ENCODE measurements around the gene PHTF1.
A peak's percentile ranks its signal among the peaks of the same experiment; 100 is the strongest.

PHTF1 gene

GRCh38 chr1:113686891-113687618 is 72.2 kb downstream of the PHTF1 start:
- peak; percentile 42 for DNase-seq (ENCODE audit: low read depth)
- no peak for TF ChIP-seq CTCF (conservative IDR thresholded peaks at IDR 0.05; ENCODE audit: low read length)
- no peak overlapping the region for H3K4me3 ChIP-seq (ENCODE audit: low read length)

GRCh38 chr1:113684153-113684541 is 75.1 kb downstream of the PHTF1 start:
- peak; percentile 67 for DNase-seq (ENCODE audit: low read depth)
- no peak overlapping the region for H3K4me3 ChIP-seq (ENCODE audit: low read length)
- no peak for TF ChIP-seq CTCF (conservative IDR thresholded peaks at IDR 0.05; ENCODE audit: low read length)

GRCh38 chr1:113683384-113684152 is 75.7 kb downstream of the PHTF1 start:
- TF ChIP-seq CTCF (conservative IDR thresholded peaks at IDR 0.05; ENCODE audit: low read length) = no peak
- no peak for DNase-seq (ENCODE audit: low read depth)
- H3K4me3 ChIP-seq (ENCODE audit: low read length) = no peak overlapping the region

GRCh38 chr1:113681596-113682337 is 77.5 kb downstream of the PHTF1 start:
- no peak for DNase-seq (ENCODE audit: low read depth)
- TF ChIP-seq CTCF (conservative IDR thresholded peaks at IDR 0.05; ENCODE audit: low read length) = no peak

DNA sequence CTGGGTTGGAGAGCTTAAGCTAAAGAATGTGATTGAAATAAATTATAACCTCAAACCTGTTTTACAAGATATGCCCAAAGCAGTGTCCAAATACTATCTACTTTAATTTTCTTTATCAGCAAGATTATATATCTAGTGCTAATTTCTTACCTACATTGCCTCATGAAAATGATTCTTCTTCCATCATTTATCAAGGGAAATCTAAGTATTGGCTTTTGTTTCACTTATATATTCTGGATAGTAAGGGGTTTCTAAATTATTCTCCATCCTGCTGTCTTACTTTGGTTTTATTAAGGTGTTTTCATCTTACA is 81.2 kb downstream of the PHTF1 start:
- TF ChIP-seq CTCF (conservative IDR thresholded peaks at IDR 0.05; ENCODE audit: low read length) = no peak
- no peak overlapping the region for H3K4me3 ChIP-seq (ENCODE audit: low read length)
- DNase-seq (ENCODE audit: low read depth) = no peak

More at GRCh38 chr1:113681596-113682337, 77.5 kb downstream of the PHTF1 start:
- no peak overlapping the region for H3K4me3 ChIP-seq (ENCODE audit: low read length)

- H3K4me3 ChIP-seq (ENCODE audit: low read length) = no peak overlapping the region
- peak; percentile 67 for TF ChIP-seq CTCF (conservative IDR thresholded peaks at IDR 0.05; ENCODE audit: low read length)
- peak; percentile 46 for DNase-seq (ENCODE audit: low read depth)
These were observed 81.8 kb downstream of the PHTF1 start for GRCh38 chr1:113677250-113678158.
